ENCODE results near the gene PPP2R2D. TPM values are rescaled to one million over a fixed set of nuclear protein-coding genes. Genes with fewer than 3 reads are reported as not detected.

The PPP2R2D gene
- total RNA-seq, 1 donor from 2014 or later, result 36.9 TPM

DNA sequence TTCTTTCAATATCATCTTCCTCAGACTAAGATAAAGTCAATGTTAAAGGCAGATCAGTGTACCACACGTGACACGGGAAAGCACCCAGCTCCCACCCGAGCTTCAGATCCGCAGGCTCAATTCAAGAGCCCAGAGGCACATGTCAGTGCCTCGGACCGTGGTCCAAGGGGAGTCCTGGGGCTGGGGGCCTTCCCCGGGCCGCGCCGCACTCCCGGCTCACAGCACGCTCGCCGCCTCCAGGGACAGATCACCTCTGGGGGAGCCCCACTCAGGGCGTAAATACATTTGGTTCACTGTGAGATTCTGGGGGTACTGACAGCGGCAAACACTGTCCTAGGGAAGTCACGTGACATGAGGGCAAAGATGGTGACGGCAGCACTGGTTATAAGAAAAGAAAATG is 70.1 kb downstream of the PPP2R2D start:
- H3K4me3 Mint-ChIP-seq (ENCODE audit: unreplicated experiment), result no peak overlapping the region
- peaks cover 27% of the 10 kb centered on the region for H3K36me3 Mint-ChIP-seq (ENCODE audit: low read depth, unreplicated experiment)
- H3K27ac Mint-ChIP-seq (ENCODE audit: unreplicated experiment), result no peak overlapping the region
- H3K4me1 Mint-ChIP-seq (ENCODE audit: unreplicated experiment), result peaks cover 8% of the 10 kb centered on the region
- peaks cover 2% of the 10 kb centered on the region for H3K27me3 Mint-ChIP-seq (ENCODE audit: unreplicated experiment)
- DNase-seq (ENCODE audit: low spot score), result no peak
- H3K9me3 Mint-ChIP-seq (ENCODE audit: unreplicated experiment), result no peaks in the 10 kb centered on the region
- TF ChIP-seq, protein P1, sequence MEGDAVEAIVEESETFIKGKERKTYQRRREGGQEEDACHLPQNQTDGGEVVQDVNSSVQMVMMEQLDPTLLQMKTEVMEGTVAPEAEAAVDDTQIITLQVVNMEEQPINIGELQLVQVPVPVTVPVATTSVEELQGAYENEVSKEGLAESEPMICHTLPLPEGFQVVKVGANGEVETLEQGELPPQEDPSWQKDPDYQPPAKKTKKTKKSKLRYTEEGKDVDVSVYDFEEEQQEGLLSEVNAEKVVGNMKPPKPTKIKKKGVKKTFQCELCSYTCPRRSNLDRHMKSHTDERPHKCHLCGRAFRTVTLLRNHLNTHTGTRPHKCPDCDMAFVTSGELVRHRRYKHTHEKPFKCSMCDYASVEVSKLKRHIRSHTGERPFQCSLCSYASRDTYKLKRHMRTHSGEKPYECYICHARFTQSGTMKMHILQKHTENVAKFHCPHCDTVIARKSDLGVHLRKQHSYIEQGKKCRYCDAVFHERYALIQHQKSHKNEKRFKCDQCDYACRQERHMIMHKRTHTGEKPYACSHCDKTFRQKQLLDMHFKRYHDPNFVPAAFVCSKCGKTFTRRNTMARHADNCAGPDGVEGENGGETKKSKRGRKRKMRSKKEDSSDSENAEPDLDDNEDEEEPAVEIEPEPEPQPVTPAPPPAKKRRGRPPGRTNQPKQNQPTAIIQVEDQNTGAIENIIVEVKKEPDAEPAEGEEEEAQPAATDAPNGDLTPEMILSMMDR (IDR thresholded peaks at IDR 0.05; ENCODE audit: unreplicated experiment), result no peak

DNA sequence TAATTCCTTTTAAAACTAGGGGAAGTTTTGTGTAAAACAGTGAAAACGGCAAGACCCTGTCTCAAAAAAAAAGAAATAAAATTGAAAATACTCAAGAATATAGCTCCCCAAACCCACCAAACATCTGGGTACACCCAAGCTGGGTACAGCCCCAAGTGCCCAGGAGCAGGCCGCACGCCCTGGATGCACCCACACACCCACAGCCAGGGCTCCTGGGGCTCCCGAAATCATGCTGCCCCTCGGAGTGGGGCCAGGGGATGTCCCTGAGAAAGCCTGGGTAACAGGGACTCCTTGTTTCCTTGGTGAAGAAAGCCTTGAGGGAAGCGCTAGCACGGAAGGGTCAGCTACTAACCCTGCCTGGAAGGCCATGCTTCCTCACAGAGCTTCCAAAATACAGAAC is 70.8 kb downstream of the PPP2R2D start:
- no peak overlapping the region for H3K4me3 Mint-ChIP-seq (ENCODE audit: unreplicated experiment)
- peaks cover 8% of the 10 kb centered on the region for H3K4me1 Mint-ChIP-seq (ENCODE audit: unreplicated experiment)
- H3K27me3 Mint-ChIP-seq (ENCODE audit: unreplicated experiment), result peaks cover 2% of the 10 kb centered on the region
- H3K27ac Mint-ChIP-seq (ENCODE audit: unreplicated experiment), result no peak overlapping the region
- TF ChIP-seq, protein P1 (IDR thresholded peaks at IDR 0.05; ENCODE audit: unreplicated experiment), result no peak
- peaks cover 27% of the 10 kb centered on the region for H3K36me3 Mint-ChIP-seq (ENCODE audit: low read depth, unreplicated experiment)
- DNase-seq (ENCODE audit: low spot score), result no peak
- no peaks in the 10 kb centered on the region for H3K9me3 Mint-ChIP-seq (ENCODE audit: unreplicated experiment)

DNA sequence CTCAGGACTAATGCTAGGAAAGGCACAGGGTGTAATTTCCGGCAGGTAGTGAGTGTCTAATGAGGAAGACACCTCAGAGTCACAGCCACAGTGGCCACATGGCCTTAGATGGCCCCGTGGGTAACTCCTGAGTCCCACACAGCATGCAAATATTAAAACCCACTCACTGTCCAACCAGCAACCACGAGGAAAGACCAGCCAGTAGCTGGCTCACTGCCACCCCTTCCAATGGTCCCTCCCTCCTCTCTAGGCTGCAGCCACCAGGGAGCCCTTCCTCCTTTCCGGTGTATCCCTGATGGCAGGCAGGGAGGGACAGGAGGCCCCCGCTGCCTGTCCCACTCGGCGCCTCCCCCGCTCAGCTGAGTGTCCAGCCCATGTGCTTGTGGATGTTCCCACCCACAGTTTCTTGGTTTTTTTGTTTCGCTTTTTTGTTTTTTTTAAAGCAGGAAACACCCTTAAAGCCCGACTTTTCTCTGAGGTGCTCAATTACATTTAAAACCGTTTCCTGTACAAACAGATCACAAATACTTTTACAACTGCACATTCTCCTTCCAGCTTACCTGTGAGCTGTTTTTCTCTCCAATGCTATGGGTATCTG is 71.8 kb downstream of the PPP2R2D start:
- TF ChIP-seq, protein P1 (IDR thresholded peaks at IDR 0.05; ENCODE audit: unreplicated experiment), result no peak
- no peak overlapping the region for H3K4me3 Mint-ChIP-seq (ENCODE audit: unreplicated experiment)
- DNase-seq (ENCODE audit: low spot score), result no peak
- H3K4me1 Mint-ChIP-seq (ENCODE audit: unreplicated experiment), result peaks cover 8% of the 10 kb centered on the region
- H3K27ac Mint-ChIP-seq (ENCODE audit: unreplicated experiment), result no peak overlapping the region
- H3K36me3 Mint-ChIP-seq (ENCODE audit: low read depth, unreplicated experiment), result peaks cover 27% of the 10 kb centered on the region
- no peaks in the 10 kb centered on the region for H3K9me3 Mint-ChIP-seq (ENCODE audit: unreplicated experiment)
- H3K27me3 Mint-ChIP-seq (ENCODE audit: unreplicated experiment), result peaks cover 2% of the 10 kb centered on the region

DNA sequence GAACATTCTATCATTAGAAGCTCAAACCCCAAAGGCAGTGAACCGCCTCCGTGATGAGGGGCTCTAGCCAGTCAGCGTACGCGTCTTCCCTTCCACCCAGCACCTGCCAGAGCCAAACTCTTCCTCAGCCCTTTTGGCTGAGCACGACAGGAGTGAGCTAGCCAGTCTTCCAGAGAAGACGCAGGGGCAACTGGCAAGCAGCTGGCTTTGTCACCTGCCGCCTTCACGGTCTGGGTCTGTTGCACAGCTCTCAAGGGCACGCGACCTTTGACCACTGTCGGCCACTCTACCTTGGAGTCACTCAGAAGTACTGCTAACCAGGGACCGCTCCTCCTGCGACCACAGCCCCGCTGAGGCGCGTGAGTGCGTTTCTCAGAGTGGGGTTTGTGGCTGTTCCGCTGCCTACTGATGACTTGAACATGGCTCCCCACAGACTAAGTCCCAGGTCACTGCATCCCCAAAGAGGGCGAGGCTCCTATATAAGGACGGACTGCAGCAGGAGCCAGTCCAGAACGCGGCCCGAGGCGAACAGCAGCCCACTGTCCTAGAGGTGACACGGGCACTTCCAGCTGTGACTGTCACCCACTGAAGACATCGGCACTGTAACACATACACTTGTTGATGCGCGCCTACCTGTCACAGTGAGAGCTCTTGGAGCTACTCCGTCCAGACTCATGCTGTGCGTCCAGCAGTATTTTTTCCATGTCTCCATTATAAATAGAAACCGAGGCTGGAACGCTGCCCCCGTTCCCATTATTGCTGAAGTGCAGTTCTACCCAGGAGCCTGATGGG is 72.5 kb downstream of the PPP2R2D start:
- TF ChIP-seq, protein P1 (IDR thresholded peaks at IDR 0.05; ENCODE audit: unreplicated experiment), result no peak
- Mint-ChIP-seq H3K4me3 (ENCODE audit: unreplicated experiment) (no peak overlapping the region), H3K9me3 (ENCODE audit: unreplicated experiment) (no peaks in the 10 kb centered on the region), H3K27me3 (ENCODE audit: unreplicated experiment) (peaks cover 3% of the 10 kb centered on the region), H3K36me3 (ENCODE audit: low read depth, unreplicated experiment) (peaks cover 26% of the 10 kb centered on the region), H3K4me1 (ENCODE audit: unreplicated experiment) (peaks cover 8% of the 10 kb centered on the region), H3K27ac (ENCODE audit: unreplicated experiment) (no peak overlapping the region)
- DNase-seq (ENCODE audit: low spot score), result no peak

All from endothelial cell (in vitro differentiated cells).